Ovary (tissue), 3 donors: ENCODE data around the gene PTX4.

ENCODE experiments used
- CTCF ChIP-seq, 3 donors: fragments of 450-650 bp in 2 of 3; fragments of 200-600 bp in 1 of 3; IDR thresholded peaks; one replicate each; pipeline versions ENCODE4 v1.5.1 to v1.8.0; 2016 to 2022; ENCODE audit warnings: antibody characterized with exemption in 3 of 3, mild to moderate bottlenecking in 1 of 3
- POLR2A ChIP-seq: fragments of 450-650 bp; IDR thresholded peaks from one replicate; pipeline ENCODE4 v1.6.1; 2017; ENCODE audit warnings: antibody characterized with exemption, mild to moderate bottlenecking, moderate library complexity
- donor health status: DM: no; HTN: no; CAD: no.

- no peak for TF ChIP-seq POLR2A
- no peak for TF ChIP-seq CTCF (IDR thresholded peaks at IDR 0.05)
Observed at GRCh38 chr16:1446296-1447080, 42.3 kb downstream of the PTX4 start.
